ENCODE measurements around the gene SLC12A3.
A peak's percentile ranks its signal among the peaks of the same experiment; 100 is the strongest.

SLC12A3 gene

GRCh38 chr16:56849690-56850680 is 15.0 kb upstream of the SLC12A3 start:
- Histone ChIP-seq H3F3A (ENCODE audit: low read depth) (no peaks in the 10 kb centered on the region), H4K20me1 (ENCODE audit: insufficient read depth, low read length, poor library complexity, severe bottlenecking) (no peaks in the 10 kb centered on the region), H3K9ac (ENCODE audit: low read depth, low read length, poor library complexity, severe bottlenecking) (no peak overlapping the region), H3K4me1 (ENCODE audit: insufficient read depth, low read length, poor library complexity, severe bottlenecking) (peaks cover 30% of the 10 kb centered on the region), H3K4me3 (ENCODE audit: low read length, poor library complexity, severe bottlenecking) (no peak overlapping the region), H3K79me2 (ENCODE audit: insufficient read depth, low read length) (no peaks in the 10 kb centered on the region), H3K27me3 (ENCODE audit: insufficient read depth, low read length, poor library complexity, severe bottlenecking) (no peaks in the 10 kb centered on the region), H3K9me3 (ENCODE audit: insufficient read depth, low read depth, low read length) (no peaks in the 10 kb centered on the region), H2AFZ (ENCODE audit: low read length) (no peak overlapping the region), H3K9me2 (replicated peaks; ENCODE audit: low read depth, low read length) (no peaks in the 10 kb centered on the region), H3K36me3 (ENCODE audit: insufficient read depth, low read length) (peaks cover 5% of the 10 kb centered on the region; the same call in 1 of the 2 replicates), H3K4me2 (ENCODE audit: low read depth, low read length, poor library complexity, severe bottlenecking) (peak overlapping the region; percentile 2)
- TF ChIP-seq CTCF (conservative IDR thresholded peaks at IDR 0.05; ENCODE audit: low read length): no peak
- TF ChIP-seq EZH2phosphoT487 (IDR thresholded peaks at IDR 0.05; ENCODE audit: borderline replicate concordance): no peak

GRCh38 chr16:56851671-56852400 is 13.2 kb upstream of the SLC12A3 start:
- no peaks in the 10 kb centered on the region for H4K20me1 ChIP-seq (ENCODE audit: insufficient read depth, low read length, poor library complexity, severe bottlenecking)
- H3K9me2 ChIP-seq (replicated peaks; ENCODE audit: low read depth, low read length): no peaks in the 10 kb centered on the region
- no peaks in the 10 kb centered on the region for H3K9me3 ChIP-seq (ENCODE audit: insufficient read depth, low read depth, low read length)
- H3F3A ChIP-seq (ENCODE audit: low read depth): no peaks in the 10 kb centered on the region
- H2AFZ ChIP-seq (ENCODE audit: low read length): no peak overlapping the region
- H3K4me1 ChIP-seq (ENCODE audit: insufficient read depth, low read length, poor library complexity, severe bottlenecking): peaks cover 30% of the 10 kb centered on the region
- no peak overlapping the region for H3K9ac ChIP-seq (ENCODE audit: low read depth, low read length, poor library complexity, severe bottlenecking)
- no peak overlapping the region for H3K4me3 ChIP-seq (ENCODE audit: low read length, poor library complexity, severe bottlenecking)
- H3K27me3 ChIP-seq (ENCODE audit: insufficient read depth, low read length, poor library complexity, severe bottlenecking): no peaks in the 10 kb centered on the region
- H3K4me2 ChIP-seq (ENCODE audit: low read depth, low read length, poor library complexity, severe bottlenecking): no peak overlapping the region
- no peaks in the 10 kb centered on the region for H3K36me3 ChIP-seq (ENCODE audit: insufficient read depth, low read length)
- peak; percentile 55 for TF ChIP-seq CTCF (conservative IDR thresholded peaks at IDR 0.05; ENCODE audit: low read length)
- TF ChIP-seq EZH2phosphoT487 (IDR thresholded peaks at IDR 0.05; ENCODE audit: borderline replicate concordance): no peak
- no peaks in the 10 kb centered on the region for H3K79me2 ChIP-seq (ENCODE audit: insufficient read depth, low read length)

DNA sequence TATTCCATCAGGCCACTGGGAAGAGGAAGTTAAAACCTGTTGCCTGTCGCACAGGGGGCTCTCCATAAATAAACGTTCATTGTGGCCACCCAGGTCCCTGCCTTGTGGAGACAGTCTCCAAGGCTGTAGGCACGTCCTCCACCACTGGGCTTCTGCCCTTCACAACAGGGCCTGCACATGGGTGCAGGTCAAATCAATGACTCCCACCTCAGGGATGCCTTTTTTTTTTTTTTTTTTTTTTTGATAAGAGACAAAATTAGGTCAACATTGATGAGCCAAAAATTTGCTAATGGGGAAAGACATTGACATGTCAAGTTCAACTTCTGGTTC is 12.6 kb upstream of the SLC12A3 start:
- H3K27me3 ChIP-seq (ENCODE audit: insufficient read depth, low read length, poor library complexity, severe bottlenecking): no peaks in the 10 kb centered on the region
- no peak for TF ChIP-seq CTCF (conservative IDR thresholded peaks at IDR 0.05; ENCODE audit: low read length)
- TF ChIP-seq EZH2phosphoT487 (IDR thresholded peaks at IDR 0.05; ENCODE audit: borderline replicate concordance): no peak
- H3K9ac ChIP-seq (ENCODE audit: low read depth, low read length, poor library complexity, severe bottlenecking): no peak overlapping the region
- H3K4me1 ChIP-seq (ENCODE audit: insufficient read depth, low read length, poor library complexity, severe bottlenecking): peaks cover 28% of the 10 kb centered on the region
- H3K9me3 ChIP-seq (ENCODE audit: insufficient read depth, low read depth, low read length): no peaks in the 10 kb centered on the region
- no peaks in the 10 kb centered on the region for H3K79me2 ChIP-seq (ENCODE audit: insufficient read depth, low read length)
- H3K36me3 ChIP-seq (ENCODE audit: insufficient read depth, low read length): no peaks in the 10 kb centered on the region
- no peak overlapping the region for H3K4me3 ChIP-seq (ENCODE audit: low read length, poor library complexity, severe bottlenecking)
- H3F3A ChIP-seq (ENCODE audit: low read depth): no peaks in the 10 kb centered on the region
- no peaks in the 10 kb centered on the region for H4K20me1 ChIP-seq (ENCODE audit: insufficient read depth, low read length, poor library complexity, severe bottlenecking)
- H3K9me2 ChIP-seq (replicated peaks; ENCODE audit: low read depth, low read length): no peaks in the 10 kb centered on the region
- H2AFZ ChIP-seq (ENCODE audit: low read length): no peak overlapping the region
- no peak overlapping the region for H3K4me2 ChIP-seq (ENCODE audit: low read depth, low read length, poor library complexity, severe bottlenecking)
